ENCODE measurements around the gene SLC25A53. TPM values are rescaled to one million over a fixed set of nuclear protein-coding genes. Genes with fewer than 3 reads are reported as not detected.

The SLC25A53 gene
- total and polyA plus RNA-seq, 11 donors: 5.3 to 16.5 (median 10.9) TPM

Other genes with a start within 250 kb of the SLC25A53 start
- gene TMSB15B, start 194.4 kb downstream of the SLC25A53 start, total RNA-seq: 1 to 10 TPM in 1 of 9 donors, under 1 TPM in 6, not detected in 2; 0.14 to 1.2 (median 0.56) TPM
- under 1 TPM; 0.38 to 0.94 TPM for gene TMSB15B, start 194.4 kb downstream of the SLC25A53 start, polyA plus RNA-seq
- not detected for gene H2BW1, start 143.3 kb downstream of the SLC25A53 start, total RNA-seq
- not detected for gene H2BW1, start 143.3 kb downstream of the SLC25A53 start, polyA plus RNA-seq
- not detected for gene H2BW2, start 117.1 kb downstream of the SLC25A53 start, total RNA-seq
- gene H2BW2, start 117.1 kb downstream of the SLC25A53 start, polyA plus RNA-seq: not detected
- under 1 TPM in 5 of 9 donors, not detected in 4; 0.15 to 0.54 (median 0.25) TPM for gene TMSB15C, start 80.8 kb downstream of the SLC25A53 start, total RNA-seq
- gene TMSB15C, start 80.8 kb downstream of the SLC25A53 start, polyA plus RNA-seq: under 1 TPM; 0.08 to 0.19 TPM
- 1 to 10 TPM in 3 of 9 donors, under 1 TPM in 5, not detected in 1; 0.14 to 1.4 (median 0.91) TPM for gene ZCCHC18, start 44.5 kb downstream of the SLC25A53 start, total RNA-seq
- gene ZCCHC18, start 44.5 kb downstream of the SLC25A53 start, polyA plus RNA-seq: under 1 TPM; 0.38 to 0.51 TPM
- gene FAM199X, start 9.4 kb upstream of the SLC25A53 start, total RNA-seq: 10 to 100 TPM in 7 of 9 donors, 1 to 10 TPM in 2; 9.0 to 13.9 (median 11.3) TPM
- gene FAM199X, start 9.4 kb upstream of the SLC25A53 start, polyA plus RNA-seq: 10 to 100 TPM in 1 of 2 donors, 1 to 10 TPM in 1; 5.0 to 10.9 TPM
- gene ESX1, start 97.9 kb upstream of the SLC25A53 start, total RNA-seq: not detected
- not detected for gene ESX1, start 97.9 kb upstream of the SLC25A53 start, polyA plus RNA-seq

Data from heart left ventricle (tissue), 11 donors.